GM18868 (cell line): Measurements from ENCODE around the gene WDR1.
"Not testable (repeated sequence)": the region's sequence is repeated elsewhere in the genome, so short reads cannot be mapped to it uniquely, and the experiment has no call there.

Experiments used
- ATAC-seq: cut with Tn5 transposase; IDR thresholded peaks from one replicate; pipeline ENCODE4 v1.9.1; 2021; ENCODE audit warnings: mild to moderate bottlenecking, moderate library complexity; ENCODE audit not compliant: unreplicated experiment

Gene WDR1

DNA sequence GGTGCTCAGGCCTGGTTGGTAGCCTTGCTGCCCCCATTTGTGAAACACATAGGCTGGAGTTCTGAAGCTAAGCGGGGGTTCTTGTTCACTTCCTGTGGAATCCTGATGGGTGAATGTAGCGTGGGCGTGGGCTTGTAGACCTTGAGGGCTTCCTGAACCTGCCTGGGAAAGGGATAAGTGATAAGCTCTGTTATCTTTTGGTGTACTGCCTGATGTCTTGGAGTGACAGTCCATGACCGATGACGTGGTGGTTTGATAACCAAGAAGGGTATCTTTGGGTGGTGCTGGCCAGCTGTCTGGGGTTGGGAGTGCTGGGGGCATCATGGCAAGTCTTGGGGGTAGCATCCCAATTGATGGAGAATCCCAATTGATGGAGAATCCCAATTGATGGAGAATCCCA lies 17.5 kb upstream of the WDR1 start:
- no peak for ATAC-seq

- no peak for ATAC-seq
Observed at GRCh38 chr4:10131202-10131601, 14.6 kb upstream of the WDR1 start.

- no peak for ATAC-seq
Observed at GRCh38 chr4:10130178-10130888, 13.7 kb upstream of the WDR1 start.

DNA sequence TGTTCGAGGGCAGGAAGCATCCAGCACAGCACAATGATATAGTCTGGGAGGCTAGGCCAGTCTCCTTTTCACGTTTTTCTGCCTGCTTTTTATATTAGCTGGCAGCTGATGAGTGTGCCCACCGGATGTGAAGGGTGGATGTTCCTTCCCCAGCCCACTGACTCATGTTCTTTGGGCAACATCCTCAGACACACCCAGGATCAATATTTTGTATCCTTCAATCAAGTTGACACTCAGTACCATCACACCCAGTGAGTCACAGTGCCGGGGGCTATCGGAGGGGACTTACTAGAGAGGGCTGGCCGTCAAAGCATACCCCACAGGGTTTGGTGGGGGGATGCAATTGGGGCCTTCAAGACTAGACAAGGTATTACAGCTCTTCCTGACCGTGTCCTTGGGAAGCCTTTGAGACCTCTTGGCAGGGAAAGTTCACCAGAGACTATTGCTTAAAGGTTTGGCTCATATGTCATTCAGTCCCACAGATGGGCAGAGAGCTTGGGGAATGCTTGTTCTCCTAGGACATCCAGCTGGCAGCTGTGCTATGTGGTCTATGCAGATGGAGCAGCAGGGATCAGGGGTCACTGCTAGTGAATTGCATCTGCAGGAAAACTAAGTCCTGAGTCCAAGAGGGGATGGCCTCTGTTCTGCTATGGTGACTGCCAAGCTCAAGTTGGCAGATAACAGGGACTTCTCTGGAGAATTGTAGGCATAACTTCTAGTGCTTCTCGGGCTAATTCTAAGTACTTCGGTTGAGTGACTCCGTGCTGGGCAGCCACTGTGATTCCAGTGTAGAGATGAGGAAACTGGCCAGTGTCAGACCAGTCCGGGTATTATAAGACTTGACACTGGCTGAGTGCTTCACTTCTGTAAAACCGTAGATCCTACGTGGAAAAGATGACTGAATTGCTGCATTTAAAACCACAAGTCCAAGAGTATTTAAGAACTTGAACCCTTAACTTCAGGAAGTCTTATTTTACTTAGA lies 12.9 kb upstream of the WDR1 start:
- ATAC-seq, result no peak

DNA sequence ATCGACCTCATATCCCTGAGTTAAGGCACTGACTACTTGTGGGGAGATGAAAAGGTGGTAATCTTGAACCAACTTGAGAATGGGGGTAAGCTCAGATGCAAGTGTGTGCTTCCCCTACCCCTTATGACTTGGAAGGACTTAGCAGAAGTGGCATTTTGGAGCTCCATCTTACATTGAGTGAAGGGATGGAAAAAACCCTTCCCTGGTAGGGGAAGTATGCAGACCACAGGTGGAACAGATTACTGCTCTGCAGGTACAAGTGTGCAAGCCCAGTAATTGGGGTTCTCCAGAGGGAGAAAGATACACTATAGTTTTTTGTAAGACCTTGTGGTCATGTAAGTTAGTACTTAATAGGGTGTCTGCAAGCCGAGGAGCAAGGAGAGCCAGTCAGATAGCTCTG lies 12.2 kb upstream of the WDR1 start:
- ATAC-seq, result no peak

DNA sequence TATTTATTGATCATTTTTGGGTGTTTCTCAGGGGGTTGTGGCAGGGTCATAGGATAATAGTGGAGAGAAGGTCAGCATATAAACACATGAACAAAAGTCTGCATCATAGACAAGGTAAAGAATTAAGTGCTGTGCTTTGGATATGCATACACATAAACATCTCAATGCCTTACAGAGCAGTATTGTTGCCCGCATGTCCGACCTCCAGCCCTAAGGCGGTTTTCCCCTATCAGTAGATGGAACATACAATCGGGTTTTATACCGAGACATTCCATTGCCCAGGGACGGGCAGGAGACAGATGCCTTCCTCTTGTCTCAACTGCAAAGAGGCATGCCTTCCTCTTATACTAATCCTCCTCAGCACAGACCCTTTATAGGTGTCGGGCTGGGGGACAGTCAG lies 10.9 kb upstream of the WDR1 start:
- ATAC-seq, result not testable (repeated sequence)

- no peak for ATAC-seq
Observed at GRCh38 chr4:10124167-10124930, 7.8 kb upstream of the WDR1 start.

- no peak for ATAC-seq
Observed at GRCh38 chr4:10123227-10124101, 6.9 kb upstream of the WDR1 start.

DNA sequence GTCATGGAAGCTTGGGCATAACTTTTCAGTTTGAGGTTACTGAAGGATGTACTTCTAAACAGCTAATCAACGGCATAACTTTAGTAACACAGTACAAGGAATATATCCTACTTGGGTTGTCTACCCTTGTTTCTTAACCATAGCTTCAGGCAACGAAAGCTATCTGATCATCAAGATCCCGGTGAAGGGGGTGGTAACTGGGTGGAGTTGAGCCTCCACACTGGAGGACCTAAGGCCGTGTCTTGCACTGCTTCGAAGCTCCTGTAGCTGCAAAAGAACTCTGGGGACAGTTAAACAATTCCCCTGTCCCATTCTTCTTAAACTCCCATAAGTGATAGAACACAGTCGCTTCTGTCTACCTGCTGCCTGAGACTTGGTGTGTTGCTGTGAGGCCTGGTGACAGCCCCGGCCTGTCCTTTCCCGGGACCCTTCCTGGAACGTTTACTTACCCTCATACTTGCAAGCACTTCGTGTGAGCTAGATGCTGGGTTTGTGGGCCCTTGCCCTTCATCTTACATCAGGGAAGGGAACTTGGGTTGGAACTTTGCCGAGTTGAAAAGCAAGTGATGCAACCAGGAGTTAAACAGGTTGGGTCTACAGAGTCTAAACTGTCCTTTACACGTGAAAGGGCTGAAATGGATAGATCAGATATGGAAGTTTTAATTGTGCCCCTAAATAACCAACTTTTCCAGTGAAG lies 5.8 kb upstream of the WDR1 start:
- no peak for ATAC-seq

- ATAC-seq, result no peak
Observed at GRCh38 chr4:10121568-10122208, 5.1 kb upstream of the WDR1 start.

DNA sequence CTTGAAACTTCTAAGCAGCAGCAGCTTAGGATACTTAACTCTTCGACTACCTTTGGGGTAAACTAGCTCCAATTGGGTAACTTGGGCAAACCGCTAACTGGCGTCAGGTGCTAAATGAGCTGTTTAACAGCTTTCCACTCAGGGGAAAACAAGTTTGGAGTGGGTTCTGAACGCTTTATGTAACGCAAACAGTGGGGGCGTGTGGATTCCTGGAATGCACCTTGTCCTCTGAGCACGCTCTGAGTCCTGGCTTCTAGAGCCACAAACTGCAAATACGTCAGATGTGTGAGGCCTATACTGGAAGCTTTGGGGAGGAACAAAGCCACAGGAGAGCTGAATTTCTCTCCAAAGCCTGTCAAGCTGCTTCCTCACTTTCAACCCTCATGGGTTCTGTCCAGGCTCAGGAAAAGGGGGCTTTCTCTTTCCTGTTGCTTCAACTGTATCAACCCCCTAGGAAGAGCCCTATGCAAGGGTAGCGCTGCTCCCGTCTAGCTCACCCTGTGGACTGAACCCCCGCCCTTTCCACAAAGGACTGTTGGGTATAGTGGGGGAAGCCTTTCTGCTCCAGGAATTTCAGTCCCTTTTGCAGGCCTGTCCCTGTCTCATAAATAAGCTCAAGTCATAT lies 4.5 kb upstream of the WDR1 start:
- no peak for ATAC-seq

- no peak for ATAC-seq
Observed at GRCh38 chr4:10119773-10120172, 3.2 kb upstream of the WDR1 start.

DNA sequence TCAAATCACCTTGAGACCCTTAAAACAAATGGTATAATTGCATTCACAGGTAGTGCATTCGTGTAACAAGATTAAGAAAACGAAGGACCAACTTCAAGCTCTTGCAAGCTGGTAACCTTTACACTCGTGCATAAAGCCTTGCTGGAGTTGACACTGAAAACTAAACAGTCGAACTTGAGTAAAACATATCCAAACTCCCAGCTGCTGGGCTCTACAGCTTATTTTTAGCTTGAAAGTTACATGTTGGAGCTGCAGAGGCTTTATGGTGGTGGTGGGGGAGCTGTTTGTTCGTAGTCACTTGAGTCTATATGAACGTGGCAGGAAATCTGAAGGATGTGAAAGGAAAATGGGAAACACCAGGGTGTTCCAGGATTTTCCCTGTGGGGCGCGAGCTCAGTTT lies 2.7 kb upstream of the WDR1 start:
- no peak for ATAC-seq

DNA sequence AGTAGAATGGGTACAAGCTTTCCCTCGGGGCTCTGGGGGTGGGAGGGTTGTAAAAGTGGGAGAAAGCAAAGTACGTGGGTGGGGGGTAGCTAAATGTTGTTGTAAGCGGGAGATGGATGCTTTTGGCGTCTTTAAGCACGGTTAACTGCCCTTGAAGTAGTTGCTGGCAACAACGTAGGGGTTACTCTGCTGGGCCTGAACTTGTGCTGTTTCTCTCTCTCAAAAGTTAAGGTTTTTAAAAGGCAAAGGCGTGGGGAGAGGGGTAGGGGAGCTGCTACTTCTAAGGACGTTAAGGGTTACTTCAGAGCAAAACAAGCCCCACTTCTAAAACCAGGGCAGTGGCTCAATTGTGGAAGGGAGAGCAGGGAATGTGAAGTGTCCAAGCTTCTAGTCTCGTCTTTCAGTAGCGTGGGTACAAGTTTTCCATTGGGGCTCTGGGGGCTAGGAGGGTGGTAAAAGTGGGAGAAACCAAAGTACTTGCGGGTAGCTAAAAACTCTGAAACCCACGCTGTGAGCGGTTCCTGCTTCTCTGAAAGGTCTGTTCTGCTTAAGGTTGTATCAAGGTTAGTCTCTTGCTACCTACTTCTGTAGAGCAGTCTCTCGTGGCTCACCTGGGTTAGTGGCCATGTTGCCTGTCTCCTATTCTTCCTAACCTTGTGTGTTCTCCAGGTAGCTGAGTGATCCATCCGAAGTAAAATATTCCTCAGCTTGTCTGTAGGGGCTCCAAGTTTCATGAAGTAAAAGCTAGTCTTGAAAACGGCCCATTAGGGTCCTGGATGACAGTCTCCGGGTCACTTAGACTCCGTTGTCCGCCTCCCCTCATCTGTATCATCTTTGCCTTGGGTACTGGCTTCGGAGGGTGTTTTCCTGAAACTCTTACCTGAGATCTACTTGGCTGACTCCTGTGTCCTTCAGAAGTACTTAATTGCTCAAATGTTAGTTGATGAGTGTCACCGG lies 1.7 kb upstream of the WDR1 start:
- ATAC-seq, result peak; percentile 8

DNA sequence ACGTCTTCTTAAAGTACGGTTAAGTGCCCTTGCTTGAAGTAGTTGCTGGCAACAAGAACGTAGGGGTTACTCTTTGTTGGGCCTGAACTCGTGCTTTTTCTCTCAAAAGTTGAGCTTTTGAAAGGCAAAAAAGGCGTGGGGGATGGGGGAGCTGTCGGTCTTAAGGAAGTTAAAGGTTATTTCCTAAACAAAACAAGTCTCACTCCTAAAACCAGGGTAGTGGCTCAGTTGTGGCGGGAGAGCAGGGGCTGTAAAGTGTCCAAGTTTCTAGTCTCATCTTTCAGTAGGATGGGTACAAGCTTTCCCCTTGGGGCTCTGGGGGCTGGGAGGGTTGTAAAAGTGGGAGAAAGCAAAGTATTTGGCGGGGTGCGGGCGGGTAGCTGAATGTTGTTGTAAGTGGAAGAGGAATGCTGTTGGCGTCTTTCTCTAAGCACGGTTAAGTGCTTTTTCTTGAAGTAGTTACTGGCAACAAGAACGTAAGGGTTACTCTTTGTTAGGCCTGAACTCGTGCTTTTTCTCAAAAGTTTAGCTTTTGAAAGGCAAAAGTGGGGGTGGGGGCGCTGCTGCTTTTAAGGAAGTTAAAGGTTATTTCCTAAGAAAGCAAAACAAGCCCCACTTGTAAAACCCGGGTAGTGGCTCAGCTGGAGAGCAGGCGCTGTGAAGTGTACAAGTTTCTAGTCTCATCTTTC lies 904 bp upstream of the WDR1 start:
- ATAC-seq, result peak; percentile 25

DNA sequence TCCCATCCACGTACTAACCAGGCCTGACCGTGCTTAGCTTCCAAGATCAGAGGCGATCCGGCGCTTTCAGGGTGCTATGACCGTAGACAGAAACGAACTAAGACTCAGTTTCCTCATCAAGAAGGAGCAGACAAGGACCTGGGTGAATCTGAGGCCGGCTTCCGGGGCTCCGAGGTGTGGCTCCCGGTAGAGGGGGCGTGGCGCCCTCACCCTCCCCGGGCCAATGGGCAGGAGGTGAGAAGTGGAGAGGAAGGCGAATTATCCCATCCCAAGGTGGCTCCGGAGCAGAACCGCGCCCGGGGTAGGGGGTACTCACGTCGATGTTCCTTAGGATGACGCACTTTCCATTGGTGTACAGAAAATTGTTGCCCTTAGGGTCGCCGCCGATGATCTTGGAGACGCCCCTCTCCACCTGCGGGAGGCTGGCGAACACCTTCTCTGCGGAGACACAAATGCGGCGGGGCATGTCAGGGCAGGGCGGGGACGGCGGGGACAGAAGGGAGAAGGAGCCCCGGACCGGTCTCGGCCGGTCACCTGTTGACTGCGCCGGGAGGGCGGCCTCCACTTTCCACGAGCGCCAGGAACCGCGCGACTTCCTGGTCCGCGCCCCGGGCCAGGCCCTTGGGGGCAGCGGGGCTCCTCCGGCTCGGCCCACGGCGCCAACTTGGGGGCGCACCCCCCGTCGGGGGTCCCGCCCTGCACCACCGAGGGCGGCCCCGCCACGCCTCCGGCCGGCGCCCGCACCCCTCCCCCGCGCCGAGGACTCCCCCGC lies 616 bp downstream of the WDR1 start:
- peak; percentile 35 for ATAC-seq
